ENCODE results near the gene SRBD1. TPM values are rescaled to one million over a fixed set of nuclear protein-coding genes. Genes with fewer than 3 reads are reported as not detected.

SRBD1 gene
- total RNA-seq, 4 donors from 2014 or later = 9.0 to 22.0 (median 13.0) TPM

DNA sequence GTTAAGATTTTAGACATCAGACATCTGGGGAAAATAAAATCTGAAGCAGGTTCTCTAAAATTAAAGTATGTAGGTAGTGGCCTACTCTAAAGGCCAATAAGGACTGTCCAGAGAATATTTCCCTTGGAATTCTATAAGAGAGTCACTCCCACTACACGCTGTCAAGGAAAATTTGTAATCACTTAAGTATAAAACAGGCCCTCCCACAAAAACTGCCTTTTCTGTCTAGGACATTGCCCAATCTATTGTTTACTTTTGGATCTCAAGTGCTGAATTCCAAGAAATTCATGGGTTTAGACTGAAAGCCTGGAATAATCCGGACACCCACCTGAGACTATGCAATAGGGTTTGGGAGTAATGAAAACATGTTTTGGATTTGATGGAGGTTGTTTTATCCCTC is 1.7 kb upstream of the SRBD1 start:
- no peaks in the 10 kb centered on the region for H3K27me3 ChIP-seq
- peak overlapping the region in 3 of 4 donors; percentile 91 to 96 (median 95) for H3K27ac ChIP-seq (replicated peaks in 1 of 4)
- TF ChIP-seq POLR2A (IDR thresholded peaks at IDR 0.05; ENCODE audit: low read depth) (no peak), EP300 (IDR thresholded peaks at IDR 0.05) (no peak), POLR2AphosphoS5 (IDR thresholded peaks at IDR 0.05) (no peak)
- TF ChIP-seq, protein P1, sequence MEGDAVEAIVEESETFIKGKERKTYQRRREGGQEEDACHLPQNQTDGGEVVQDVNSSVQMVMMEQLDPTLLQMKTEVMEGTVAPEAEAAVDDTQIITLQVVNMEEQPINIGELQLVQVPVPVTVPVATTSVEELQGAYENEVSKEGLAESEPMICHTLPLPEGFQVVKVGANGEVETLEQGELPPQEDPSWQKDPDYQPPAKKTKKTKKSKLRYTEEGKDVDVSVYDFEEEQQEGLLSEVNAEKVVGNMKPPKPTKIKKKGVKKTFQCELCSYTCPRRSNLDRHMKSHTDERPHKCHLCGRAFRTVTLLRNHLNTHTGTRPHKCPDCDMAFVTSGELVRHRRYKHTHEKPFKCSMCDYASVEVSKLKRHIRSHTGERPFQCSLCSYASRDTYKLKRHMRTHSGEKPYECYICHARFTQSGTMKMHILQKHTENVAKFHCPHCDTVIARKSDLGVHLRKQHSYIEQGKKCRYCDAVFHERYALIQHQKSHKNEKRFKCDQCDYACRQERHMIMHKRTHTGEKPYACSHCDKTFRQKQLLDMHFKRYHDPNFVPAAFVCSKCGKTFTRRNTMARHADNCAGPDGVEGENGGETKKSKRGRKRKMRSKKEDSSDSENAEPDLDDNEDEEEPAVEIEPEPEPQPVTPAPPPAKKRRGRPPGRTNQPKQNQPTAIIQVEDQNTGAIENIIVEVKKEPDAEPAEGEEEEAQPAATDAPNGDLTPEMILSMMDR (IDR thresholded peaks at IDR 0.05) = no peak
- 86% methylated on average over 2 of the region's 2 CpGs for WGBS
- no peak for DNase-seq (ENCODE audit: extremely low spot score)
- intact Hi-C loops (cut with DNase I) = no loop called here
- no peak overlapping the region for H3K4me3 ChIP-seq
- peaks cover 12 to 68% (median 55%) of the 10 kb centered on the region in 4 donors for H3K4me1 ChIP-seq
- no peaks in the 10 kb centered on the region for H3K36me3 ChIP-seq
- H3K9me3 ChIP-seq = no peaks in the 10 kb centered on the region

DNA sequence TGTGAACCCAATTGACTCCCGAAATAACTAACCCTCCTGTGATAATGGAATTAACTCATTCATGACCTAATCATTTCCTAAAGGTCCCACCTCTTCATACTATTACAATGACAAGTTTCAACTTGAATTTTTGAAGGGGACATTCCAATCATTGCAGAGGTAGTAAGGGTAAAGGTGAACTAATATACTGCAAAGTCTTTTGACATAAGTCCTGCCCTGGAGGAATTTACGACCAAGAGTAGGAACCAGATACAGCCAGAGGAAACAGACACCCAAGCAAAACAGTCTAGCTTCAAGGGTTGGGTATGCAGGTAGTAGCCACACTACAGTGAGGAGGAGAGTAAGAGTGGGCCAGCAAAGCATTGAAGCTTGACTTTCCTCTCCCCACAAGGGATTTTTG is 1.2 kb upstream of the SRBD1 start:
- TF ChIP-seq POLR2A (IDR thresholded peaks at IDR 0.05; ENCODE audit: low read depth) = no peak
- no peak for TF ChIP-seq POLR2AphosphoS5 (IDR thresholded peaks at IDR 0.05)
- TF ChIP-seq, protein P1 (IDR thresholded peaks at IDR 0.05) = no peak
- no peak for TF ChIP-seq EP300 (IDR thresholded peaks at IDR 0.05)
- intact Hi-C loops (cut with DNase I) = no loop called here
- no peak for DNase-seq (ENCODE audit: extremely low spot score)
- H3K9me3 ChIP-seq = no peaks in the 10 kb centered on the region
- H3K27me3 ChIP-seq = no peaks in the 10 kb centered on the region
- H3K27ac ChIP-seq (replicated peaks in 1 of 4) = peak overlapping the region in 3 of 4 donors; percentile 91 to 96 (median 95)
- H3K4me1 ChIP-seq = peaks cover 12 to 64% (median 50%) of the 10 kb centered on the region in 4 donors
- no peaks in the 10 kb centered on the region for H3K36me3 ChIP-seq
- H3K4me3 ChIP-seq = no peak overlapping the region
- 65% methylated on average over 2 of the region's 2 CpGs for WGBS

DNA sequence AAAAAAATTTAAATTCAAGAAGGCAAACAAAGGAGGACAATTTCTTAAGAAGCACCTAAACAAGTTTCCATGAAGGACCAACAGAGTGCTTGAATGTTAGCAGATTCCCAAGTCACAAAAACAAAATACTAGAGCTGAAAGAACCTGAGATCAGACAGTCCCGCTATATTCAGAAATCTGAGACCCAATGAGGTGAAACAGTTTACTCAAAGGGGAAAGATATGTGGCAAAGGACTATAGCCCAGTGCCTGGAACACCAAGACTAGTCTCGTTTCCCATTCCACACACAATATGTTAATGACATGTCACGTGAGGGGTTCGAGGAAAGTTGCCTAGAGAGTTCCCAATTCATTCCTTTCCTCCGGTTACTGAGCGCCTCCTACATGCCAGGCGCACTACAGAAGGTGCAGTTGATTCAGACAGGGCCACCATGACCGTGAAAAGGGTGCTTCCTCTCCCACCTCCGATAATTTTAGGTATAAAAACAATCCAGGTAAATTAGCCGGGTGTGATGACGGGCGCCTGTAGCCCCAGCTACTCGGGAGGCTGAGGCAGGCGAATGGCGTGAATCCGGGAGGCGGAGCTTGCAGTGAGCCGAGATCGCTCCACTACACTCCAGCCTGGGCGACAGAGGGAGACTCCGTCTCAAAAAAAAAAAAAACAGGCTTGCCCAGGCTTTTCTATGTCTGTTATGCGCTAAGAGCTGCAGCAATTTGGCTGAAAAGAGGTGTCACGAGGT is 617 bp downstream of the SRBD1 start:
- H3K9me3 ChIP-seq = no peaks in the 10 kb centered on the region
- DNase-seq (ENCODE audit: extremely low spot score) = no peak
- no peak for TF ChIP-seq EP300 (IDR thresholded peaks at IDR 0.05)
- TF ChIP-seq POLR2A (IDR thresholded peaks at IDR 0.05; ENCODE audit: low read depth) = no peak
- peak in 1 of 2 donors; percentile 57 for TF ChIP-seq POLR2AphosphoS5 (IDR thresholded peaks at IDR 0.05)
- TF ChIP-seq, protein P1 (IDR thresholded peaks at IDR 0.05) = peak; percentile 25 to 35 (median 32)

DNA sequence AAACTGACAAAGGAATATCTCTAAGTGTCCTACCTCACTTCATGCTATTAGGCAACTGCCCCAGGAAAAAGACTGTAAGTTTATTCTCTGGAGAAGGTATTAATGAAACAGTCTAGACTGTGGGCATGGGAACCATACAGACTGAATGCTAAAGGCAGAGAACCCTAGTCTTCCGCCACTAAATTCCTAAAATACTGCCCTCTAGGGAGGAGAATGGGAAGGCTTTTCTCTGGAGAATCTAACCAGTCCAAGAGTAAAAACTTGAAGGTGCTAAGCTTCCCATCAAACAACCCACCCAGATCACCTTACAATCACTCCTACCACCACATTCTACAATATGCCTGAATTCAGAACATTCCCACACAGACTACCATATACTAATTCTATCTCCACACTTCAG is 3.4 kb downstream of the SRBD1 start:
- peaks cover 0 to 23% (median 9%) of the 10 kb centered on the region in 4 donors for H3K36me3 ChIP-seq
- DNase-seq (ENCODE audit: extremely low spot score) = no peak
- H3K4me1 ChIP-seq = peaks cover 12 to 28% (median 27%) of the 10 kb centered on the region in 4 donors
- intact Hi-C loops (cut with DNase I) = no loop called here
- no peak for TF ChIP-seq EP300 (IDR thresholded peaks at IDR 0.05)
- TF ChIP-seq, protein P1 (IDR thresholded peaks at IDR 0.05) = peak in 1 of 3 experiments; percentile 28
- no peaks in the 10 kb centered on the region for H3K27me3 ChIP-seq
- H3K27ac ChIP-seq (replicated peaks in 1 of 4) = no peak overlapping the region
- H3K4me3 ChIP-seq = no peak overlapping the region
- H3K9me3 ChIP-seq = no peaks in the 10 kb centered on the region
- WGBS = 88% methylated on average over 1 of the region's 1 CpG

More for the DNA sequence above, 617 bp downstream of the SRBD1 start:
- intact Hi-C loops (cut with DNase I) = no loop called here
- WGBS = 1% methylated on average over 23 of the region's 23 CpGs
- Histone ChIP-seq H3K27me3 (no peaks in the 10 kb centered on the region), H3K4me1 (peaks cover 12 to 54% (median 46%) of the 10 kb centered on the region in 4 donors), H3K36me3 (no peaks in the 10 kb centered on the region), H3K27ac (replicated peaks in 1 of 4) (peak overlapping the region; percentile 91 to 96 (median 94)), H3K4me3 (peak overlapping the region; percentile 75 to 89 (median 82))

All from esophagus muscularis mucosa (tissue), 4 donors.